Esophagus muscularis mucosa (tissue), 4 donors: Measurements from ENCODE around the gene B3GNT8. TPM values are rescaled to one million over a fixed set of nuclear protein-coding genes. Genes with fewer than 3 reads are reported as not detected.

Experiments used
- DNase-seq: peaks from one replicate; pipeline ENCODE4 v3.0.0-alpha.2; 2017; ENCODE audit errors: extremely low spot score
- H3K27ac ChIP-seq, 4 donors: fragments of 200-600 bp; sonication (generic); replicated peaks in 1 of 4; 1 replicate in 3 of 4; 2 replicates in 1 of 4; pipeline ENCODE4 v1.5.1; 2016 to 2019; ENCODE audit warnings: mild to moderate bottlenecking in 1 of 4
- H3K27me3 ChIP-seq, 4 donors: fragments of 200-600 bp; sonication (generic); one replicate each; pipeline versions ENCODE4 v1.5.1 to v1.6.0; 2016 to 2019
- H3K36me3 ChIP-seq, 4 donors: fragments of 200-600 bp; sonication (generic); one replicate each; pipeline ENCODE4 v1.5.1; 2016 to 2019
- H3K4me1 ChIP-seq, 4 donors: fragments of 200-600 bp; sonication (generic); one replicate each; pipeline ENCODE4 v1.5.1; 2016 to 2019
- H3K4me3 ChIP-seq, 4 donors: fragments of 200-600 bp; sonication (generic); 1 replicate in 2 of 4; 2 replicates in 2 of 4; pipeline ENCODE4 v1.5.1; 2016 to 2019; ENCODE audit warnings: mild to moderate bottlenecking in 4 of 4, moderate library complexity in 1 of 4
- H3K9me3 ChIP-seq, 4 donors: fragments of 200-600 bp; sonication (generic); 1 replicate in 3 of 4; 2 replicates in 1 of 4; pipeline ENCODE4 v1.5.1; 2016 to 2019
- CTCF ChIP-seq, 3 experiments: fragments of 200-600 bp in 2 of 3; fragments of 450-650 bp in 1 of 3; sonication (generic) in 2 of 3; IDR thresholded peaks; one replicate each; pipeline ENCODE4 v1.5.1; 2017 to 2019; ENCODE audit warnings: antibody characterized with exemption in 3 of 3, mild to moderate bottlenecking in 2 of 3, moderate library complexity in 1 of 3
- EP300 ChIP-seq: sonication (generic); formaldehyde crosslinking; IDR thresholded peaks from one replicate; pipeline ENCODE4 v1.6.1; 2017; ENCODE audit warnings: antibody characterized with exemption
- POLR2A ChIP-seq: fragments of 450-650 bp; IDR thresholded peaks from one replicate; pipeline ENCODE4 v1.6.1; 2017; ENCODE audit warnings: antibody characterized with exemption, moderate library complexity, mild to moderate bottlenecking, low read depth
- POLR2AphosphoS5 ChIP-seq, 2 donors: sonication (generic); formaldehyde crosslinking; IDR thresholded peaks; one replicate each; pipeline ENCODE4 v1.6.1; 2017; ENCODE audit warnings: antibody characterized with exemption in 2 of 2
- WGBS: methylation state at CpG from one replicate; pipeline ENCODE4 v1.1.5; 2018; 5-methylcytosine and 5-hydroxymethylcytosine counted together
- intact Hi-C: fragments of 100-400 bp; cut with DNase I; formaldehyde crosslinking; loops from one replicate; pipeline ENCODE4 v1.15.1; 2023
- total RNA-seq, 4 donors: library from RNA; depleted of rRNA; stranded (reverse); fragments of >200 nt; gene quantifications; one replicate each; pipeline versions ENCODE4 v1.1.0 to v1.2.1, GENCODE V29; 2016

B3GNT8 gene
- total RNA-seq, 4 donors from 2014 or later = 1.2 to 12.0 (median 5.0) TPM

- Histone ChIP-seq H3K36me3 (no peaks in the 10 kb centered on the region), H3K9me3 (no peaks in the 10 kb centered on the region), H3K27me3 (peaks cover 0 to 70% (median 3%) of the 10 kb centered on the region in 4 donors), H3K4me3 (no peak overlapping the region), H3K4me1 (peaks cover 12 to 17% (median 14%) of the 10 kb centered on the region in 4 donors), H3K27ac (no peak overlapping the region)
- no peak for DNase-seq
- 66% methylated on average over 6 of the region's 6 CpGs for WGBS
- intact Hi-C loops = no loop called here
- no peak for TF ChIP-seq POLR2A
- no peak for TF ChIP-seq EP300
- no peak for TF ChIP-seq POLR2AphosphoS5 (IDR thresholded peaks at IDR 0.05)
- no peak for TF ChIP-seq CTCF (IDR thresholded peaks at IDR 0.05)
Measured at GRCh38 chr19:41443813-41444455, 16.8 kb upstream of the B3GNT8 start.

GRCh38 chr19:41442473-41443355, 15.5 kb upstream of the B3GNT8 start, which contains the start of gene ERICH4:
TSS of gene ERICH4 (plus strand) at chr19:41443156. CDS start at chr19:41443170, 14 bp downstream.
- Histone ChIP-seq H3K36me3 (peaks cover 0 to 7% (median 5%) of the 10 kb centered on the region in 4 donors), H3K9me3 (no peaks in the 10 kb centered on the region), H3K27me3 (peaks cover 0 to 66% (median 3%) of the 10 kb centered on the region in 4 donors), H3K27ac (no peak within 1 kb of the TSS), H3K4me3 (no peak within 1 kb of the TSS), H3K4me1 (peaks cover 13 to 20% (median 16%) of the 10 kb centered on the region in 4 donors)
- intact Hi-C loops = no loop called here
- TF ChIP-seq POLR2A (no peak), EP300 (no peak), POLR2AphosphoS5 (IDR thresholded peaks at IDR 0.05) (no peak), CTCF (IDR thresholded peaks at IDR 0.05) (no peak)
- WGBS = 72% methylated on average over 7 of the region's 7 CpGs
- no peak for DNase-seq

DNA sequence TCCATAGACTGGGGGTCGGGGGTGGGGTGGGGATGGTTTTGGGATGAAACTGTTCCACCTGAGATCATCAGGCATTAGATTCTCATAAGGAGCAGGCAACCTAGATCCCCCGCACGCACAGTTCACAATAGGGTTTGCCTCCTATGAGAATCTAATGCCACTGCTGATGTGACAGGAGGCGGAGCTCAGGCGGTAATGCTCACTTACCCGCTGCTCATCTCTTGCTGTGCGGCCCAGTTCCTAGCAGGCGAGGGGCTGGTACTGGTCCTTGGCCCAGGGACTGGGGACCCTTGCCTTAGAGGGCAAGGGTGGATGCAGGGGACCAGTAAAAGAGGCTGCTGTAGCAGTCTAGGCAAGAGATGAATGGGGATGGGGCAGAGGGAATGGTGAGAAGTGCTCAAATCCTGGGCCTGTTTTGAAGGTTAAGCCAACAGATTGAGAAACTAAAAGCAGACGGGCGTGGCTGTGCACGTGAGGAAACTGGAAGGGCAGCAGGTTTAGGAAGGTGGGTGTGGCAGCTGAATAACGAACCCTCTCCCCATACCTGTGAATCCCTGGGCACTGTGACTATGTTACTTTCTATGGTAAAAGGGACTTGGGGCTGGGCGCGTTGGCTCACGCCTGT, 14.3 kb upstream of the B3GNT8 start:
- WGBS = 81% methylated on average over 15 of the region's 15 CpGs
- TF ChIP-seq POLR2AphosphoS5 (IDR thresholded peaks at IDR 0.05) (no peak), CTCF (IDR thresholded peaks at IDR 0.05) (no peak), EP300 (no peak), POLR2A (no peak)
- DNase-seq = no peak
- Histone ChIP-seq H3K27ac (no peak overlapping the region), H3K9me3 (no peaks in the 10 kb centered on the region), H3K36me3 (peaks cover 0 to 19% (median 15%) of the 10 kb centered on the region in 4 donors), H3K4me1 (peaks cover 13 to 20% (median 16%) of the 10 kb centered on the region in 4 donors), H3K27me3 (peaks cover 0 to 54% (median 3%) of the 10 kb centered on the region in 4 donors), H3K4me3 (no peak overlapping the region)
- intact Hi-C loops = no loop called here

DNA sequence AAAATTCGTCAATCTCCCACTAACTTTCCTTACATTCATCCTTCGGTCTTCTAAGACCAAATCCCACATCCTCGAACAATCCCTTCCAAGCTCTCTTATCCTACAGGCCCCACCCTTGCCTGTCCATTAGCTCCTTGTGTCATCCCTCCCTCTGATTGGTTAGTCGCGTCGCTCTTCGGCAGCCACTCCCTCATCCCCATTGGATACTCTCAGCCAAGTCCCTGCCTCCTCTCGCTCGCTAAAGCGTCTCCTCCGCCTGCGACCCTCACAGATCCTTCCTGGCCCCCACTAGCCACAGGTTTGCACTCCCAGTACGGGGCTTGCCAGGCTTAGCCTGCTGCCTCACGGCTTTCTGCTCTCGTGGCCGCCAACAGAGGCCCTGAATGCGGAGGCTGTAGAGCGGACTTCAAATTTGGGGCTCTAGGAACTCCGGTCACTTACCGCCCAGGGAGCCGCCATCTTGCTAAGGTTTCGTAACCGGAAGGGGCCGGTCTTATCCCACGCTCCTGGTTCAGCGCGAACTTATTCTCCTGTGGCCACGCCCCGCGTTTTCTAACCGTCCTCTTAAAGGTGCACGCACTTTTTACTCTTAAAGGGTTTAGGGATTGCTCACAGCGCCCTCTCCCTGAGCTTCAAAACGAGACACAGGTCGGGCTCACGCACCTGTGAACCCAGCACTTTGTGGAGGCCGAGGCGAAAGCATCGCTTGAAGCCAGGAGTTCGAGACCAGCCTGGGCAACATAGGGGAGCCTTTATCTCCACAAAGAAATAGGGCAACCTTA, 12.5 kb upstream of the B3GNT8 start, which contains the start of gene DMAC2:
Gene DMAC2, minus strand, starts transcription at position 472 of the 782 bp plus-strand sequence. Its CDS starts 13 bp downstream, at position 459.
- Histone ChIP-seq H3K27me3 (peaks cover 0 to 37% (median 3%) of the 10 kb centered on the region in 4 donors), H3K36me3 (peaks cover 0 to 37% (median 29%) of the 10 kb centered on the region in 4 donors), H3K4me3 (peak within 1 kb of the TSS; percentile 68 to 79 (median 74)), H3K9me3 (no peaks in the 10 kb centered on the region), H3K4me1 (peaks cover 13 to 20% (median 16%) of the 10 kb centered on the region in 4 donors), H3K27ac (peak within 1 kb of the TSS; percentile 89 to 98 (median 94))
- intact Hi-C loops = loop anchor here (5.0 kb wide), 1 partner anchor 42 kb away; the partner anchor contains the start of genes BCKDHA and EXOSC5
- 1% methylated on average over 35 of the region's 40 CpGs for WGBS
- peak; percentile 100 for DNase-seq
- TF ChIP-seq POLR2AphosphoS5 (IDR thresholded peaks at IDR 0.05) = peak; percentile 85 to 91
- no peak for TF ChIP-seq EP300
- TF ChIP-seq POLR2A = peak; percentile 70
- TF ChIP-seq CTCF (IDR thresholded peaks at IDR 0.05) = peak; percentile 54 to 74 (median 57)
